ENCODE measurements around the gene C10orf71.

- TF ChIP-seq, protein P1, sequence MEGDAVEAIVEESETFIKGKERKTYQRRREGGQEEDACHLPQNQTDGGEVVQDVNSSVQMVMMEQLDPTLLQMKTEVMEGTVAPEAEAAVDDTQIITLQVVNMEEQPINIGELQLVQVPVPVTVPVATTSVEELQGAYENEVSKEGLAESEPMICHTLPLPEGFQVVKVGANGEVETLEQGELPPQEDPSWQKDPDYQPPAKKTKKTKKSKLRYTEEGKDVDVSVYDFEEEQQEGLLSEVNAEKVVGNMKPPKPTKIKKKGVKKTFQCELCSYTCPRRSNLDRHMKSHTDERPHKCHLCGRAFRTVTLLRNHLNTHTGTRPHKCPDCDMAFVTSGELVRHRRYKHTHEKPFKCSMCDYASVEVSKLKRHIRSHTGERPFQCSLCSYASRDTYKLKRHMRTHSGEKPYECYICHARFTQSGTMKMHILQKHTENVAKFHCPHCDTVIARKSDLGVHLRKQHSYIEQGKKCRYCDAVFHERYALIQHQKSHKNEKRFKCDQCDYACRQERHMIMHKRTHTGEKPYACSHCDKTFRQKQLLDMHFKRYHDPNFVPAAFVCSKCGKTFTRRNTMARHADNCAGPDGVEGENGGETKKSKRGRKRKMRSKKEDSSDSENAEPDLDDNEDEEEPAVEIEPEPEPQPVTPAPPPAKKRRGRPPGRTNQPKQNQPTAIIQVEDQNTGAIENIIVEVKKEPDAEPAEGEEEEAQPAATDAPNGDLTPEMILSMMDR (IDR thresholded peaks at IDR 0.05): no peak
- TF ChIP-seq, protein P2, sequence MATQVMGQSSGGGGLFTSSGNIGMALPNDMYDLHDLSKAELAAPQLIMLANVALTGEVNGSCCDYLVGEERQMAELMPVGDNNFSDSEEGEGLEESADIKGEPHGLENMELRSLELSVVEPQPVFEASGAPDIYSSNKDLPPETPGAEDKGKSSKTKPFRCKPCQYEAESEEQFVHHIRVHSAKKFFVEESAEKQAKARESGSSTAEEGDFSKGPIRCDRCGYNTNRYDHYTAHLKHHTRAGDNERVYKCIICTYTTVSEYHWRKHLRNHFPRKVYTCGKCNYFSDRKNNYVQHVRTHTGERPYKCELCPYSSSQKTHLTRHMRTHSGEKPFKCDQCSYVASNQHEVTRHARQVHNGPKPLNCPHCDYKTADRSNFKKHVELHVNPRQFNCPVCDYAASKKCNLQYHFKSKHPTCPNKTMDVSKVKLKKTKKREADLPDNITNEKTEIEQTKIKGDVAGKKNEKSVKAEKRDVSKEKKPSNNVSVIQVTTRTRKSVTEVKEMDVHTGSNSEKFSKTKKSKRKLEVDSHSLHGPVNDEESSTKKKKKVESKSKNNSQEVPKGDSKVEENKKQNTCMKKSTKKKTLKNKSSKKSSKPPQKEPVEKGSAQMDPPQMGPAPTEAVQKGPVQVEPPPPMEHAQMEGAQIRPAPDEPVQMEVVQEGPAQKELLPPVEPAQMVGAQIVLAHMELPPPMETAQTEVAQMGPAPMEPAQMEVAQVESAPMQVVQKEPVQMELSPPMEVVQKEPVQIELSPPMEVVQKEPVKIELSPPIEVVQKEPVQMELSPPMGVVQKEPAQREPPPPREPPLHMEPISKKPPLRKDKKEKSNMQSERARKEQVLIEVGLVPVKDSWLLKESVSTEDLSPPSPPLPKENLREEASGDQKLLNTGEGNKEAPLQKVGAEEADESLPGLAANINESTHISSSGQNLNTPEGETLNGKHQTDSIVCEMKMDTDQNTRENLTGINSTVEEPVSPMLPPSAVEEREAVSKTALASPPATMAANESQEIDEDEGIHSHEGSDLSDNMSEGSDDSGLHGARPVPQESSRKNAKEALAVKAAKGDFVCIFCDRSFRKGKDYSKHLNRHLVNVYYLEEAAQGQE (IDR thresholded peaks at IDR 0.05; ENCODE audit: insufficient read depth in 1 of 2, low read depth in 2 of 2, low read length in 1 of 2): no peak
- no peak for TF ChIP-seq SIN3A (IDR thresholded peaks at IDR 0.05; ENCODE audit: borderline replicate concordance, insufficient read depth, low read depth, low read length)
- TF ChIP-seq POLR2AphosphoS5 (IDR thresholded peaks at IDR 0.05; ENCODE audit: low read depth, low read length): no peak
Observed at GRCh38 chr10:49361735-49362568, 63.0 kb downstream of the C10orf71 start.
